Ishikawa (cell line): Measurements from ENCODE around the gene AIG1.

ENCODE experiments used
- CREB1 ChIP-seq: IDR thresholded peaks from 2 replicates; pipeline ENCODE4 v1.6.1; 2012; ENCODE audit warnings: low read depth
- EP300 ChIP-seq: IDR thresholded peaks from 2 replicates; pipeline ENCODE4 v1.6.1; 2012; ENCODE audit warnings: borderline replicate concordance
- RAD21 ChIP-seq: IDR thresholded peaks from 2 replicates; pipeline ENCODE4 v1.6.1; 2012; ENCODE audit warnings: low read depth
- TAF1 ChIP-seq: IDR thresholded peaks from 2 replicates; pipeline ENCODE4 v1.6.1; 2012; ENCODE audit warnings: low read depth, mild to moderate bottlenecking
- TEAD4 ChIP-seq: IDR thresholded peaks from 2 replicates; pipeline ENCODE4 v1.6.1; 2012
- YY1 ChIP-seq: IDR thresholded peaks from 2 replicates; pipeline ENCODE4 v1.6.1; 2012; ENCODE audit warnings: low read depth
- TF ChIP-seq, protein P1 (sequence below): IDR thresholded peaks from 2 replicates; pipeline ENCODE4 v1.6.1; 2012; ENCODE audit warnings: low read depth, mild to moderate bottlenecking
- TF ChIP-seq, protein P2 (sequence below): IDR thresholded peaks from 2 replicates; pipeline ENCODE4 v1.6.1; 2012

DNA sequence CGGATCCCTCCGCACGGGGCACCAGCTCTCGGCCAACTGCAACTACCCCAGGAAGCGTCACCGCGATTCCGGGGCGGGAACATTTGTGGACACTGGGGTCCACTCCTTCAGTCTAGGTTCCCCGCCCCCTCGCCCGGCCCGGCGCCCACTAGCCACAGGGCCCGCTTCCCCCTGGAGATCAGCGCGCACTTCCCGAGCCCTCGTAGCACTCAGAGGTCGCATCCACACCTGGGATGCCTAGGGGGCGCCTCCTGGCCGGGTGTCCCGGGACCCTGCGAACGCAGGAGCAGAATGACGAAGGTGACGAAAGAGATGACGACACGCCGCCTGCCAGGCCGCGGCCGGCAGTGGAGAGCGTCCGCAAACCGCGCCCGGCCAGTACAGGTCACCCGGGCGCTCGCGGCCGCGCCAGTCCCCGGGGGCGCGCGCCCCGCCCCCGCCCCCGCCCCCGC lies 309 bp upstream of the AIG1 start:
- TF ChIP-seq, protein P1, sequence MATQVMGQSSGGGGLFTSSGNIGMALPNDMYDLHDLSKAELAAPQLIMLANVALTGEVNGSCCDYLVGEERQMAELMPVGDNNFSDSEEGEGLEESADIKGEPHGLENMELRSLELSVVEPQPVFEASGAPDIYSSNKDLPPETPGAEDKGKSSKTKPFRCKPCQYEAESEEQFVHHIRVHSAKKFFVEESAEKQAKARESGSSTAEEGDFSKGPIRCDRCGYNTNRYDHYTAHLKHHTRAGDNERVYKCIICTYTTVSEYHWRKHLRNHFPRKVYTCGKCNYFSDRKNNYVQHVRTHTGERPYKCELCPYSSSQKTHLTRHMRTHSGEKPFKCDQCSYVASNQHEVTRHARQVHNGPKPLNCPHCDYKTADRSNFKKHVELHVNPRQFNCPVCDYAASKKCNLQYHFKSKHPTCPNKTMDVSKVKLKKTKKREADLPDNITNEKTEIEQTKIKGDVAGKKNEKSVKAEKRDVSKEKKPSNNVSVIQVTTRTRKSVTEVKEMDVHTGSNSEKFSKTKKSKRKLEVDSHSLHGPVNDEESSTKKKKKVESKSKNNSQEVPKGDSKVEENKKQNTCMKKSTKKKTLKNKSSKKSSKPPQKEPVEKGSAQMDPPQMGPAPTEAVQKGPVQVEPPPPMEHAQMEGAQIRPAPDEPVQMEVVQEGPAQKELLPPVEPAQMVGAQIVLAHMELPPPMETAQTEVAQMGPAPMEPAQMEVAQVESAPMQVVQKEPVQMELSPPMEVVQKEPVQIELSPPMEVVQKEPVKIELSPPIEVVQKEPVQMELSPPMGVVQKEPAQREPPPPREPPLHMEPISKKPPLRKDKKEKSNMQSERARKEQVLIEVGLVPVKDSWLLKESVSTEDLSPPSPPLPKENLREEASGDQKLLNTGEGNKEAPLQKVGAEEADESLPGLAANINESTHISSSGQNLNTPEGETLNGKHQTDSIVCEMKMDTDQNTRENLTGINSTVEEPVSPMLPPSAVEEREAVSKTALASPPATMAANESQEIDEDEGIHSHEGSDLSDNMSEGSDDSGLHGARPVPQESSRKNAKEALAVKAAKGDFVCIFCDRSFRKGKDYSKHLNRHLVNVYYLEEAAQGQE, result no peak
- TF ChIP-seq TAF1 (no peak), CREB1 (peak; percentile 97), YY1 (no peak), EP300 (no peak), TEAD4 (no peak), RAD21 (no peak)
- TF ChIP-seq, protein P2, sequence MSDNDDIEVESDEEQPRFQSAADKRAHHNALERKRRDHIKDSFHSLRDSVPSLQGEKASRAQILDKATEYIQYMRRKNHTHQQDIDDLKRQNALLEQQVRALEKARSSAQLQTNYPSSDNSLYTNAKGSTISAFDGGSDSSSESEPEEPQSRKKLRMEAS, result no peak
